Testis (tissue), 2 donors: Measurements from ENCODE around the gene OR6K3.

Experiments used
- CTCF ChIP-seq, 3 experiments: fragments of 450-650 bp in 2 of 3; fragments of 200-600 bp in 1 of 3; sonication (generic) in 1 of 3; IDR thresholded peaks; one replicate each; pipeline ENCODE4 v1.5.1; 2016 to 2019; ENCODE audit warnings: antibody characterized with exemption in 3 of 3, mild to moderate bottlenecking in 2 of 3, moderate library complexity in 1 of 3
- POLR2A ChIP-seq: fragments of 450-650 bp; IDR thresholded peaks from one replicate; pipeline ENCODE4 v1.6.1; 2017; ENCODE audit warnings: antibody characterized with exemption, mild to moderate bottlenecking, moderate library complexity

GRCh38 chr1:158752155-158752712, 31.7 kb upstream of the OR6K3 start:
- TF ChIP-seq POLR2A (no peak), CTCF (IDR thresholded peaks at IDR 0.05) (no peak)
